Common myeloid progenitor, CD34-positive (primary cell): ENCODE measurements around the gene TMEM120A. TPM values are rescaled to one million over a fixed set of nuclear protein-coding genes. Genes with fewer than 3 reads are reported as not detected.
"Not testable (repeated sequence)": the region's sequence is repeated elsewhere in the genome, so short reads cannot be mapped to it uniquely, and the experiment has no call there.

ENCODE experiments used
- CTCF ChIA-PET: fragments of 350-600 bp; sonication (Branson Sonifier 250); formaldehyde crosslinking; loops from one replicate; lab custom pipeline; 2021; ENCODE audit warnings: antibody characterized with exemption; lab: Charles Lee
- POLR2A ChIA-PET: fragments of 350-600 bp; sonication (Branson Sonifier 250); formaldehyde crosslinking; loops from one replicate; lab custom pipeline; 2021; ENCODE audit warnings: antibody characterized with exemption; lab: Charles Lee
- DNase-seq, 3 donors: peaks; one replicate each; pipeline versions ENCODE4 v3.0.0 to v3.0.0-alpha.2; 2013
- H3K27ac ChIP-seq, 2 experiments: 1 replicate in 1 of 2; 2 replicates in 1 of 2; pipeline ENCODE4 v1.7.0; 2013; ENCODE audit warnings: inconsistent platforms in 2 of 2, low read length in 2 of 2, mild to moderate bottlenecking in 2 of 2, low read depth in 1 of 2, moderate library complexity in 1 of 2; ENCODE audit not compliant: severe bottlenecking in 2 of 2, insufficient read depth in 1 of 2, poor library complexity in 1 of 2
- H3K27me3 ChIP-seq, 5 experiments: replicated peaks in 2 of 5; 1 replicate in 3 of 5; 2 replicates in 2 of 5; pipeline versions ENCODE4 v1.6.1 to v1.7.0; 2013; ENCODE audit warnings: low read length in 4 of 5, mild to moderate bottlenecking in 2 of 5, moderate library complexity in 2 of 5, inconsistent platforms in 1 of 5; ENCODE audit not compliant: insufficient read depth in 5 of 5, control insufficient read depth in 4 of 5
- H3K36me3 ChIP-seq, 4 experiments: 1 replicate in 2 of 4; 2 replicates in 2 of 4; pipeline versions ENCODE4 v1.6.1 to v1.7.0; 2013; ENCODE audit warnings: low read length in 3 of 4, control low read depth in 1 of 4, mild to moderate bottlenecking in 1 of 4; ENCODE audit not compliant: control insufficient read depth in 4 of 4, insufficient read depth in 4 of 4
- H3K4me1 ChIP-seq, 4 experiments: 1 replicate in 3 of 4; 2 replicates in 1 of 4; pipeline versions ENCODE4 v1.6.1 to v1.7.1; 2013; ENCODE audit warnings: low read length in 3 of 4, mild to moderate bottlenecking in 3 of 4, control low read depth in 1 of 4, inconsistent platforms in 1 of 4, moderate library complexity in 1 of 4; ENCODE audit not compliant: control insufficient read depth in 4 of 4, insufficient read depth in 4 of 4; ENCODE audit errors: control extremely low read depth in 1 of 4
- H3K4me3 ChIP-seq, 7 experiments: 1 replicate in 4 of 7; 2 replicates in 3 of 7; pipeline versions ENCODE4 v1.5.1 to v1.7.0; 2013; ENCODE audit warnings: mild to moderate bottlenecking in 7 of 7, low read length in 6 of 7, moderate library complexity in 6 of 7, inconsistent platforms in 2 of 7, low read depth in 2 of 7, control low read depth in 1 of 7; ENCODE audit not compliant: insufficient read depth in 4 of 7, control insufficient read depth in 1 of 7; ENCODE audit errors: extremely low read depth in 1 of 7
- H3K9me3 ChIP-seq, 5 experiments: 1 replicate in 4 of 5; 2 replicates in 1 of 5; pipeline versions ENCODE4 v1.6.1 to v1.7.1; 2013; ENCODE audit warnings: low read length in 4 of 5, mild to moderate bottlenecking in 2 of 5, inconsistent platforms in 1 of 5, low read depth in 1 of 5, moderate library complexity in 1 of 5; ENCODE audit not compliant: control insufficient read depth in 4 of 5, insufficient read depth in 2 of 5; ENCODE audit errors: control extremely low read depth in 1 of 5
- WGBS: methylation state at CpG from one replicate; pipeline ENCODE4 v1.1.5; 2013; ENCODE audit not compliant: insufficient coverage; 5-methylcytosine and 5-hydroxymethylcytosine counted together
- polyA plus RNA-seq: library from polyadenylated mRNA; unstranded; fragments of 120-200 nt; gene quantifications from one replicate; pipeline ENCODE4 v1.2.1, GENCODE V29; 2013

The TMEM120A gene
- 9.0 TPM for polyA plus RNA-seq

DNA sequence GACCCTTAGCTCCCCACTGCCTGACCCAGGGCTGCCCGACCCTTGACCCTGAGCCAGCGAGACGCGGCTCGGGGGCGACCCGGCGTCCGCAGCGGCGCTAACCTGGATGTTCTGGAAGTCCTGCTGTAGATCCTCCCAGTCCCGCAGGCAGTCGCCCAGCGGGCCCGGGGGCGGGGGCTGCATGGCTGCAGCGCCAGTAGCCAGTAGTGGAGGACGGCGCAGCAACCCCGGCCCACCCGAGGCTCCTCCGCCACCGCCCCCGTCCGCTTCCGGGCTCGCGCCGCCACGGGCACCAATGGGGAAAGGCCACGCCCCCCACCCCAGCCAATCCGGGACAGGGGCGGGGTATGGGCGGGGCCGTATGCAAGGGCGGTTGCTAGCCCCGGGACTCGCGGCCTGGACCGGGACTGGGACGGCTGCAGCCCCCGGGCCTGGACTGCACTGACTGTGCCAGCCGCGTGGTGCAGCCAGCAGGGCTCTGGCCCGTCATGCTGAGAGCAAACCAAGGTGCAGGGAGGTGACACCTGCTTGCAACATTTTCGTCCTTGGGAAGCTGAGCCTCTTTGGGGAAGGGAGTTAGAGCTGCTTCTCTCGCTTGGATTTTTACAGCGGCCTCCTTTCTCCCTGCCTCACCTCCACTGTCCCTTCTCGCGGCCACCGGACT is at the start of gene TMEM120A:
Gene TMEM120A (minus strand): TSS at position 208 of the 664 bp plus-strand sequence. CDS start 25 bp downstream, at position 183.
- DNase-seq, result peak; percentile 81 to 92 (median 91)
- H3K9me3 ChIP-seq, result no peaks in the 10 kb centered on the region
- WGBS, result 2% methylated on average over 50 of the region's 51 CpGs
- peaks cover 0 to 10% (median 6%) of the 10 kb centered on the region in 4 experiments for H3K36me3 ChIP-seq
- H3K27ac ChIP-seq, result no peak within 1 kb of the TSS
- peak within 1 kb of the TSS; percentile 61 to 89 (median 69) for H3K4me3 ChIP-seq
- ChIA-PET POLR2A (interaction anchor here (0.6 kb wide), 1 partner anchor 9 kb away, joined by 6 read pairs; no protein-coding TSS in a partner anchor), CTCF (interaction anchor here (0.7 kb wide), 1 partner anchor 26 kb away, joined by 3 read pairs; no protein-coding TSS in a partner anchor)
- H3K4me1 ChIP-seq, result peaks cover 0 to 25% (median 13%) of the 10 kb centered on the region in 4 experiments
- H3K27me3 ChIP-seq, result no peaks in the 10 kb centered on the region

- 100% methylated on average over 5 of the region's 6 CpGs for WGBS
- Histone ChIP-seq H3K4me1 (peaks cover 0 to 4% (median 0%) of the 10 kb centered on the region in 4 experiments), H3K27ac (no peak overlapping the region), H3K9me3 (no peaks in the 10 kb centered on the region), H3K4me3 (no peak overlapping the region), H3K27me3 (no peaks in the 10 kb centered on the region), H3K36me3 (peaks cover 0 to 10% (median 0%) of the 10 kb centered on the region in 4 experiments)
- ChIA-PET CTCF (interaction anchor here (4.9 kb wide), 1 partner anchor 20 kb away, joined by 21 read pairs; no protein-coding TSS in a partner anchor), POLR2A (interaction anchor here (0.6 kb wide), 1 partner anchor 29 kb away, joined by 7 read pairs; no protein-coding TSS in a partner anchor)
- DNase-seq, result no peak
These were observed 45.7 kb upstream of the TMEM120A start for GRCh38 chr7:76040126-76040525.

GRCh38 chr7:76037310-76037709 is 42.9 kb upstream of the TMEM120A start:
- H3K9me3 ChIP-seq, result no peaks in the 10 kb centered on the region
- CTCF ChIA-PET, result interaction anchor here (0.6 to 4.9 kb wide), 2 partner anchors 17 to 121 kb away, joined by 3 to 21 read pairs; no protein-coding TSS in a partner anchor
- H3K4me1 ChIP-seq, result no peaks in the 10 kb centered on the region
- H3K27me3 ChIP-seq, result no peaks in the 10 kb centered on the region
- no peak for DNase-seq
- POLR2A ChIA-PET, result interaction anchor here (0.6 kb wide), 1 partner anchor 127 kb away, joined by 3 read pairs; no protein-coding TSS in a partner anchor
- peaks cover 0 to 15% (median 0%) of the 10 kb centered on the region in 4 experiments for H3K36me3 ChIP-seq
- H3K4me3 ChIP-seq, result no peak overlapping the region
- 100% methylated on average over 2 of the region's 5 CpGs for WGBS
- H3K27ac ChIP-seq, result no peak overlapping the region

- H3K27me3 ChIP-seq, result no peaks in the 10 kb centered on the region
- CTCF ChIA-PET, result no interaction called here
These were observed 37.6 kb upstream of the TMEM120A start for GRCh38 chr7:76031964-76032363.

DNA sequence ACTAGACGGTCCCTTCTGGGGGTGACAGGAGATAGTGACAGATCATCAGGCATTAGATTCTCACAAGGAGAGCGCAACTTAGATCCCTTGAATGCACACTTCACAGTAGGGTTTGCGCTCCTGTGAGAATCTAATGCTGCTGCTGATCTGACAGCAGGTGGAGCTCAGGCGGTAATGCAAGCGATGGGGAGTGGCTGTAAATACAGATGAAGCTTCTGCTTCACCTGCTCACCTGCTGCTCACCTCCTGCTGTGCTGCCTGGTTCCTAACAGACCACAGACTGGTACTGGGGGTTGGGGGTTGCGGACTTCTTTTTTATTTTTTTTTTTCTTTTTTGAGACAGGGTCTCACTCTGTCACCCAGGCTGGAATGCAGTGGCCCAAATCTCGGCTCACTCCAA is 35.3 kb upstream of the TMEM120A start:
- H3K9me3 ChIP-seq, POLR2A ChIA-PET, H3K4me3 ChIP-seq, DNase-seq, H3K27me3 ChIP-seq, H3K27ac ChIP-seq, H3K4me1 ChIP-seq: not testable (repeated sequence)
- 95% methylated on average over 5 of the region's 7 CpGs for WGBS
- H3K36me3 ChIP-seq, result peaks cover 6 to 15% (median 9%) of the 10 kb centered on the region in 4 experiments
- CTCF ChIA-PET, result interaction anchor here (1.1 to 1.9 kb wide), 2 partner anchors 9 to 18 kb away, joined by 3 to 9 read pairs; partner anchors contain the start of genes MDH2 and STYXL1

More at GRCh38 chr7:76031964-76032363, 37.6 kb upstream of the TMEM120A start:
- H3K4me1 ChIP-seq, result no peaks in the 10 kb centered on the region
- no peak overlapping the region for H3K27ac ChIP-seq
- no peak for DNase-seq
- H3K9me3 ChIP-seq, result no peaks in the 10 kb centered on the region
- POLR2A ChIA-PET, result interaction anchor here (0.6 kb wide), 1 partner anchor 359 kb away, joined by 3 read pairs; no protein-coding TSS in a partner anchor
- H3K36me3 ChIP-seq, result peaks cover 2 to 10% (median 6%) of the 10 kb centered on the region in 4 experiments
- no CpG with 5 or more reads among the region's 1 CpG for WGBS
- H3K4me3 ChIP-seq, result no peak overlapping the region

- peak overlapping the region in 1 of 2 experiments; percentile 9 for H3K27ac ChIP-seq
- H3K27me3 ChIP-seq, result no peaks in the 10 kb centered on the region
- DNase-seq, result peak in 2 of 3 donors; percentile 42 to 48
- H3K4me3 ChIP-seq, result peak overlapping the region in 2 of 7 experiments; percentile 2 to 37
- peaks cover 12 to 34% (median 20%) of the 10 kb centered on the region in 4 experiments for H3K36me3 ChIP-seq
- WGBS, result 14% methylated on average over 2 of the region's 4 CpGs
- POLR2A ChIA-PET, result no interaction called here
- H3K4me1 ChIP-seq, result peaks cover 3 to 21% (median 12%) of the 10 kb centered on the region in 4 experiments
- H3K9me3 ChIP-seq, result peaks cover 0 to 2% (median 0%) of the 10 kb centered on the region in 5 experiments
- CTCF ChIA-PET, result interaction anchor here (0.9 to 7.0 kb wide), 5 partner anchors 14 to 158 kb away, joined by 3 to 78 read pairs (median 10); partner anchors contain the start of gene POR
These were observed 28.6 kb upstream of the TMEM120A start for GRCh38 chr7:76023002-76023401.
